HG03521 (cell line): ENCODE results near the gene CPEB4.

Experiments used
- ATAC-seq: cut with Tn5 transposase; IDR thresholded peaks from one replicate; pipeline ENCODE4 v1.9.1; 2021; ENCODE audit warnings: mild to moderate bottlenecking, moderate library complexity; ENCODE audit not compliant: unreplicated experiment

The CPEB4 gene

DNA sequence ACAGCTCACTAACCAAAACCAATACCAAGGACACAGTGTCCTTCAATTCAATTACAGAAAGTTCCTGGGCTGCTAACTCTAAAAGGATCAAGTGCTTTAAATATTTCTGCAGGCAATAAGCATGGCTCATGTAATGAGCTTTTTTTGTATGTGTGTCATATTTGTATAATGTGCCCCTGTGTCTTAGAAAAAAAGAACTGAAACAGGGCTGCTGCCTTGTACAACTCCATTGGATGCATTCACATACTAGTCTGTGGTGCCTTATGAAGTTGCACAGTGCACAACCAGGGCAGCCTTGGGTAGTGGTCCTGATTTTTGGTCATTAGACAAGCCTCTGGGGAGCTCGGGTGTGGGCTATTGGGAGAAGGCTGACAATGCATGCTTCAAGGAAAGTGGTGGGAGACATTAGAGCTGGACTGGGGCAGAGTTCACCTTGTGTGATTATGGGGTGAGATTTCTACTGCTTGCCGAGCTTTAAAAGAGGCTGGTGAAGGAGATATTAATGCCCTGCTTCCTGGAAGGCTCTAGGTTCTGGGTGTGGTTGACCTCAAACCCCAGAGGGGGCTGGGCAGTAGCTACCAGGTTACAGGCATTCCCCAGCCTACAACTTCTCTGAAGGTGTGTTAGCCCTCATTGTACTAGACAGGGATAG is 3.6 kb upstream of the CPEB4 start:
- ATAC-seq = no peak

DNA sequence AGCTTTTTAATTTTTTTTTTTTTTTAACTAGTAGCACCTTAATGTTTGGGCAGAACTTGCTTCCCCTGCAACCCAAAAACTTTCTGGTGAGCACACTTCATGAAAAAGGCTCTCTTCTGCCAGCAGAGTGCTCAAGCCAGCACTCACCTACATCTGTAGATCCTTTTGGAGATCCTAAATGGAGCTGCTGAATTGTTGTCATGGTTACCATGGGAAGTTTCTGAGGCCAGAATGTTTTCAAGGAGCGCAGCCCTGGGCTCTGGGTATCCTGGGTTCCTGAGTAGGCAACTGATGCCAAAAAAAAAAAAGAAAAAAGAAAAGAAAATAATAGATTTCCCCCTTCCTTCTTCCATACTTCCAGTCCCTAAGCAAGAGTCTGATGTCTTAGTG is 3.1 kb upstream of the CPEB4 start:
- ATAC-seq = no peak

DNA sequence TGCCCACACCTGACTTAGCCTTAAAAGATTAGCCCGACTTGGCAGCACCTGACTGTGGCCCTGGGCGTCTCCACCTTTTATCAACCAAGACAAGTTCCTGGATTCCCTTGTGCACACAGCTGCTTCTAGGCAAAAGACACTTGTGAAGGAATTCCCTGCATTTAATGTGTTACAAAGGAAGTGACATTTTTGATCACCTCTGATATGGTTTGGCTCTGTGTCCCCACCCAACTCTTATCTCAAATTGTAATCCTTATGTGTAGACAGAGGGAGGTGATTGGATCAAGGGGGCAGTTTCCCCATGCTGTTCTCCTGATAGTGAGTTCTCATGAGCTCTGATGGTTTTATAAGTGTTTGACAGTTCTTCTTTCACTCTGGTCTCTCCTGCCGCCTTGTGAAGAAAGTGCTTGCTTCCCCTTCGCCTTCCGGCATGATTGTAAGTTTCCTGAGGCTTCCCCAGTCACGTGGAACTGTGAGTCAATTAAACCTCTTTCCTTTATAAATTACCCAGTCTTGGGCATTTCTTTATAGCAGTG is 2.6 kb upstream of the CPEB4 start:
- no peak for ATAC-seq

DNA sequence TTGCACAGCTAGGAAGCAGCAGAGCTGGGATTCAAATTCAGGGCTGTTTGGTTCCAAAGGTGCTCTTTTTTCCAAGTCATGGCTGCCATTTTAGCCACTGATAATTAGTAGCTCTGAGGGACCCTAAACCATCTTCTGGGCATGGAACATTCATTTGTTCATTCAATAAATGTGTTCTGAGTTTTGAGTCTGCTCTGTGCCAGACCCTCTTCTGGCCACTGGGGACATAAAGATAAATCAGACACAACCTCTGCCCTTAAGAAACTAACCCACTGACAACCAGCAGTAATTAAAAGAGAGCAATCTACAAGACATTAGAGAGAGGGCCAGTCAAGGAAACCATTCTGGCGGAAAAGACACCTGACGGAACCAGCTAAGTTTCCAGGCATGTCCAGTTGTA is 2.0 kb upstream of the CPEB4 start:
- ATAC-seq = no peak

DNA sequence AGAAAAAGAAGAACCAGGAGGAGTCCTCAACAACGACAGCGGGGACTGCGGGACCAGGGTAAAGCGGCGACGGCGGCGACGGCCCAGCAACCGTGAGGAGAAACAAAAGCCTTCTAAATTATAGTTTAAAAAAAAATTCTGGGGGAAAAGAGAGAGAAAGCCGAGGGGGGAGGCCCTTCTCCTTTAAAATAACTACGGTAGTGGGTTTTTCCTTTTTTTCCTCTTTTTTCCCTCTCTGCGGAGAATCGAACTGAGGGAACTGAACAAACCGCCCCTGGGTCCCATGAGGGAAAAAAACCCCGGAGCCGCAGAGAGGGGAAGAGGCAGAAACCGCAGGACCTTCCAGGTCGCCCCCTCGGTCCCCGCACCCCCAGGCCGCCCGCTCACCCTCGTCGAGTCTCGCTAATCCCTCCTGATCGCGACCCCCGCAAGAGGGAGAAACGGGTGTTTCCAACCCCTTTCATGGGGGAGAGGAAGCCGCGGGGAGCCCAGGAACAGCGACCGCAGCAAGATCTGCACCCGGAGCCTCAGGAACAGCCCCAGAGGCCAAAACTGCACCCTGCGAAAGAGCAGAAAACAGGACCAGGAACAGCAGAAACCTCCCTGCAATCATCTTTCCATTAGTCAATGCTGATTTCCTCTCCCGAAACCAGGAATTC is 453 bp downstream of the CPEB4 start:
- no peak for ATAC-seq

DNA sequence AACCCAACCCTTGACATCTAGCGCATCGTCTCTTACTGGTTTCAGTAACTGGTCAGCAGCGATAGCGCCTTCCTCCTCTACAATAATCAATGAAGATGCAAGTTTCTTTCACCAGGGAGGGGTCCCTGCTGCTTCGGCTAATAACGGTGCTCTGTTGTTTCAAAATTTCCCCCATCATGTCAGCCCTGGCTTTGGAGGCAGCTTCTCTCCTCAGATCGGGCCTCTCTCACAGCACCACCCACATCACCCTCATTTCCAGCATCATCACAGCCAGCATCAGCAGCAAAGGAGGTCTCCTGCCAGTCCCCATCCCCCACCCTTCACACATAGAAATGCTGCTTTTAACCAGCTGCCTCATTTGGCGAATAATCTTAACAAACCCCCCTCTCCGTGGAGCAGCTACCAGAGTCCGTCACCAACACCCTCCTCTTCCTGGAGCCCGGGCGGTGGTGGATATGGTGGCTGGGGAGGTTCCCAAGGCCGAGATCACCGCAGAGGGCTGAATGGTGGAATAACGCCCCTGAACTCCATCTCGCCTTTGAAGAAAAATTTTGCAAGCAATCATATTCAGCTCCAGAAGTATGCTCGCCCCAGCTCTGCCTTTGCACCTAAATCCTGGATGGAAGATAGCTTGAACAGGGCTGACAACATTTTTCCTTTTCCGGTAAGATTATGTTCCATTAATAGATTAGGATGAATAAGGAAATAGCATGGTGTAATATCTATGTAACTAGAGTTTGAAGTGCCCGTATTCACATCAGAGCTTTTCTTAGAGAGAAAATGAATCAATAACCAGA is 2.2 kb downstream of the CPEB4 start:
- ATAC-seq = no peak

DNA sequence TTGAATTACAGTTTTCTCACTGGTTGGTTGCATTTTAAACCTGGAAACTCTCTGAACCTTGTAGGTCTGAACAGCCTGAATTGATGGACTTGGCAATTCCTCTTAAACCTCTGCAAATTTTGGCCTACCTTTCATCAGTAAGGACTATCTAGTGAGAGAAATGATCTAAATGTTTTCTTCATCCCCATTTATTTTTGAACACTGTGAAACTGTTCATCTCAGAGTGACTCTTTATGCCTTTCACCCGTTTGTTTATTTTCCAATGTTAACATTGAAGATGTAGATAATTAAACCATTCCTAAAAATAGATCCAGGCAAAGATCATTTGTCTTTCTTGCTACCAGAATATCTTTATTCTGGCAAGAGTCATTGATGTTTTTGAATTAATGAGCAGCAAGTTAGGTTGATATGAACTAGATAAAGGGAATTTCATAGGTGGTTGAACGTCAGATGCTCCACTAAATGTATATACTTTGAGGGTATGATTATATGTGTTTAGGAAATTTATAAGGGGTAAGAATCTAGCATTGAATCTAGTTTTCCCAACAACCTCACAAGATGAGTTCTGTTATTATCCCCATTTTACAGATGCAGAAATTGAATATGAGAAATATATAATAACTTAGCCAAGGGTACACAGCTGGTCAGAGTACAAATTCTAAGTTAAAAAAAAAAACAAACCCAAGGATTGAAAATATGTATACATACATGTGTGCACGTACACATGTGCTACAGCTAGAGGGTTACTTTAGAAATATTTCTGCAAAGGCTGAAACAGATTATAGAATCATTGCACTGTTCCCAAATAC is 3.4 kb downstream of the CPEB4 start:
- no peak for ATAC-seq

DNA sequence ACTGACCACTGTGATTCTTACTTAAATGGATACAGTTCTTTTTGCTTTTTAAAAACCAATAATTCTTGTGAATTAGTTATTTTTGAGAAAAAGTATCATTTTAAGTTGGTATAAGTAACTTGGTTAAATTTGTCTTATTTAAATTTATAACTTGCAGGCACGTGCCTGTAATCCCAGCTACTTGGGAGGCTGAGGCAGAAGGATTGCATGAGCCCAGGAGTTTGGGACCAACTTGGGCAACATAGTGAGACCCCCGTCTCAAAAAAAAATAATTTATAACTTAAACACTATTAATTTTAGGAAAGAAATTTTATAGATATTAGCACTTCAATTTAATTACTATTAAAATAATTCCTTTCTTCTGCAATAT is 5.0 kb downstream of the CPEB4 start:
- ATAC-seq = no peak

DNA sequence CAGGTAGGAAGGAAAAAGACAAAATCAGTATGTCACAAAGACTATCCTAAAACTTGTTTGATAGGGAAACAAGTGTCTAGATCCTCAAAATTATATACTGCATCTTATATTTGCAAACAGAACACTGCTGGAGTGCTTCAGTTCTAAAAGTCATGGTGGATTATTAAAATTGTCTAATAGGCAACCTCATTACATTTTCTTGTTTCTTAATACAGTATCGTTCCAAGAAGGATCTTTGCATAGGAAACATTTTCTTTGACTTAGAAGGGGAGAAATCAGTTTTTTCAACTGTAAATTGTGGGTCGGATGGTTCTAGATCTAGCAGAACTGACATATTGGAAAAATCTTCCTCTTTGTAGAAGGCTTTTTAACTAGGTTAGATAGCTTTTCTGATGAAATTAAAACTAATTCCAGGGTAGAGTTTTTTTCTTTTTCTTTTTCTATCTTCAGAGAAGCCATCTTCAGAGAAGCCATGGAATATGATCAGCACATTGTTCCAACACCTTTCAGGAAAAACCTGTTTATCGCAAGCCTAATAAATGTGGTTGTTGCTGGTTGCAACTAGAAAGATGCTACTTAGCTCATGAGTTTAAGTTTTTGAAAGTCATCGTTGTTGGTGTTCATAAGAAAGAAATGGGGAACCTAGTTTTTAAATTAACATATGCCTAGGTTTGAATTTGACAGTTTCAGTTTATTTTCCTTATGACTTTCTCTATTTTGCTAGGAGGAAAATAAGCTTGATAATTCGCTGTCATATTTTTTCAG is 7.4 kb downstream of the CPEB4 start:
- ATAC-seq = no peak

DNA sequence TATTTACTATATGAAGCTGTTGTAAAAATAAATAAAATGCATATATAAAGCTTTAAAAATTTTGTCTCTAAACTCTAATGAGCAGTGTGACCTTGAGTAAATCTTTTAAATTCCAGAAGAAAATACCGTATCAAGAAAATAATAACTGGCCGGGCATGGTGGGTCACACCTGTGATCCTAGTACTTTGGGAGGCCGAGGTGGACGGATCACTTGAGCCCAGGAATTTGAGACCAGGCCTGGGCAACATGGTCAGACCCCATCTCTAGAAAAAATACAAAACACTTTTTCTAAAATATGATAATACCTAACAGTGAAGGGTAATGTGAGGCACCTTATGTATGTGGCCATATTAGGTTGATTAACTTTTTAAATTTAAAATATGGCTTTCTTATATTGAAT is 8.5 kb downstream of the CPEB4 start:
- ATAC-seq = no peak

DNA sequence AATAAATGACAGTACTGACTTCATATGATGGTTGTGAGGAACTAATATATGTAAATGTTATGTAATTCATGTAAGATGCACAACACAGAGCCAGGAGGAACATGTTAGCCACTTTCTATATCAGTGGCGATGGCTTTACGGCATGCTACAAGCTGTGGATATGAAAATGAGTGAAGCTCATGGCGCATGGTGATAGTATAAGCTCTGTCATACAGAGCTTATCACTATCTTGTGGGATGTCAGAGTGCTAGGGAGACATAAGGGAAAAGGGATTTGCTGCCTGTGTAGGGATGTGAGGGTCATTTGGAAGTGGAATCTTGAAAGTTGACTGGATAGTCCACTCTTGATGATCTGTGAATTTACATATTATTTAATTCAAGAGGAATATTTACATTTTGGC is 13.6 kb downstream of the CPEB4 start:
- no peak for ATAC-seq

DNA sequence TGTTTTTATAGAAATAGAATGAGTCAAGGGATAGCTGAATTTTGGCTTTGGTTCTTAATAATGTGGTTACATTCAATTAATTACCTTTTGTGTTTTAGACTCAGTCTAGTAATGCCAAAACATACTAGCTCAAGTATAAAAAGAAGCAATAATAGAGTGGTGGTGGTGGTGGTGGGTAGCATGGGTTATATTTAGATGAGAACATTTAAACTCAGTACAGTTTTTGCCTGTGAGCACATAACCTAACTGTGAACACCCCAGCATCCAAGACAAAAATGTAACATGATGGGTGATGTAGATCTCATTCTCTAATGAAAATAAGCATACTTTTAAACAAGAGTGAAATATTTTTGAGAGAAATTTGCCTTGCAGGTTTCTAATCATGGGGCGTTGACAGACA is 14.2 kb downstream of the CPEB4 start:
- ATAC-seq = no peak

DNA sequence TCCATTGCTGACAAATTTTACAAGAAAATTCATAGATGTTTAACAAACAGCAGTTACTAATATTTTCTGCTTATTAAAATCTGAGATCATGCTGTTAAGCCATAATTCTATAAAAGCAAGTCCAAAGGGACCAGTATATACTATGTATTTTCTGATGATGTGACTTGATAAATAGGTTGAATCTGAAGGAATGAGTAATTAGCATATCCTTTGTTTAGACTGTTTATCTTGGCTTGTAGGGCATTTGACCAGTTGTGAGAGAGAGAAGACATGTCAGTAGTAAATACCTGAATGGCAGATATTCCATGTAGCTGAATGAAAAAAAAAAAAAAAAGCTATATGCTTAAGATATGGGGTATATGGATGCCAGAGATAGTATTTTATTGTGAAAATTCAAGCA is 14.6 kb downstream of the CPEB4 start:
- no peak for ATAC-seq

DNA sequence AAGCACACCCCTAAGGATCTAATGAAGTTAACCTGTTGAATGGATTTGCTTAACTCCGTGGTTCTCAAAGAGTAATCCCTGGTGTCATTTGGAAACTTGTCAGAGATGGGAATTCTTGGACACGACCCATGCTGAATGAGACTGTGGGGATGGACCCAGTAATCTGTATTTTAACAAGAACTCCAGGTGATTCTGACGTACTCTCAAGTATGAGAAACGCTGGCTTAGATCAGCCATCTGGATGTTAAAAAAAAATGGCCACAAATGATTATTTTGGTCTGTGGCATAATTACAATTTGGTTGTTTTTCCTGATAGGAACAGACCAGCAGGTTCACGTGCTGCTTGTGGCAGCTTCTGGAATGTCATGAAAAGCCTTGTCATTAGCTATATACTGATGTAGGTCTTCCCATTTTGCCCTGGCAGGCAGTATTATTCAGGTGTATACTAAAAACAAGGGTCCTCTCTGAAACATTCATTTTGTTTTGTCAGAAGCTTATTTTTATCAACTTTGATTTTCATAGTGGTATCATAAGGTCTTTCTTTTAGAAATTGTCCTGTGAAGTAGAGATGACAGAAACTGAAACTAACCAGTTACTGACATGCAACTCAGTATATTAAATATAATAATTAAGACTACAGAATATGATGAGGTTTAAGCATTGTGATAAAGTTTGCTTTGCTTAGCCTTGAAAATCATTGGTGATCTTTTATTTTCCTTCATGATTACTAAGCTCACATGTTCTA is 15.4 kb downstream of the CPEB4 start:
- no peak for ATAC-seq

DNA sequence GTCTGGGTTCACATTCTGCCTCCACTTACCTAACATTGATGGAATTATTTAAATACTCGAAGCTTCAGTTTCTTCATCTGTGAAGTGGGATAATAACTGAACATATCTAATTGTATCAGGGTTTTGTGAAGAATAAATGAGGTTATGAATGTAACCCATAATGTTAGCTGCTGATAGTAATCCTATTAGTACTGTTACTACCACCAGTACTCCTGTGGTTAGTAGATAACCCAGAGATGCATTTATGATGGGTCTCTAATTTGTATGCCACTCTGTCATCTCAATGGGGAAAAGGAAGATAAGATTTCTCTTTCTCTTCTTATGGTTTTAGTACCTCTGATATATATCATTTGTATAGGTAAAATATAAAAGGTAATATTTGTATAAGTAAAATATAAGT is 16.0 kb downstream of the CPEB4 start:
- no peak for ATAC-seq

DNA sequence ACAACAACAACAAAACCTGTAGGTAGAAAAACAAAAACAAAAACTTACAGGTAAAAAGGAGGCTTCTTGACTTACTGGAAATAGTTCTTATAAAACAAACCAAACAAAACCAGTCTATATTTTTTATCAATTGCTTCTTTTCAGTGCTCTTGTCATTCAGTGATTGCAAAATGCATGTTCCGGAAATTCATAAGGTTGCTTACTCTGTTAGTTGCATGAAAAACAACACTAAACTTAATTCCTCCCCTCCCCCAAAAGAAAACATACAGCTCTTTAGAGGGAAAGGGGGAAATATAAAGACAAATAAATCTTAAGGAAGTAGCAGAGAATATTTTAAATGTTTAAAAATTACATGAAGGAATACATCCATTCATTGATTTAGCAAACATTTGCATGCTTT is 19.1 kb downstream of the CPEB4 start:
- ATAC-seq = no peak

DNA sequence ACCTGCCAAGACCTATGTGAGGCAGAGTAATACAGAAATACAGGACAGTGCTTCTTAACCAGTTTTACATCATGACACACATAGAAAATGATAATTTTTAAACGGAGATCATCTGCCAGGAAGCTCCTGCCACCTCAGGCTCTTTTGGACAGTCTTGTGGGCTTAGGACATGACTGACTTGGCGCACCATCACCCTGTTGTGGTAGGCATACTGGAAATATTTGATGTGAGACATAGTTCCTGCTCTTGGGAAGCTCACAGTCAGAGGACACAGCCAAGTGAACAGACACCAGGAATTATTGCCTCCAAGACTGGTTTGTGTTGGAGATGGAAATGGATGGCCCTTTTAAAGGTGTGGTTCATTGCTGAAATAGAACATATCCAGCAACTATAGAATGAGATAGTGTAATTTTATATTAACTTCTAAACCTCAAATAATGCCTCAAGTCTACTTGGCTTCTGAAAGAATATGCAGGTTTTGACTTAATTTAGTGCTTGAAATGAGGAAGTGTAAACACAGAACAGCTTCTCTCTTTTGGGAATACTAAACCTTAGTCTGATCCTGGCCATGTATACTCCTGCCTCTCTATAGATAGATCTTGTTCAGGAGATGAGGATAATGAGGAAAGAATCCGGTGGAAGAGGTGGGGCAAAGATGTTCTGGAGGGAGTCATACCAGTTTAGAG is 19.7 kb downstream of the CPEB4 start:
- no peak for ATAC-seq

DNA sequence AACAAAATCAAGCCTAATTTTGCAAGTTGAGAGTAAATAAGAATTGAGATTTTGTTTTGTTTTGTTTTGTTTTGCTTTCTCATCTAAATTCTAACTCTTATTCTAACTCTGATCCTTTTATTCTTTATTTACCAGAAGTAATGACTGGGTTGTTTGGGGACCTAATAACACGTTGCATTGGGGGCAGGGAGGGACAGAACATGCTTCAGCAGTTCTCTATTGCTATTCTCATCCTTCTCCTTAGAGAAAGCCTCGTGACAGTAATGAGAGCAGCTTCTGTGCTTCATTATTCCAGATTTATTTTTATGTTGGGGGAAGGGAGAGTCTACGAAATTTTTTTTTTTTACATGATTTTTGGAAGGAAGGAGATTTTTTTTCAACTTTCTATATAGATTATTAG is 21.1 kb downstream of the CPEB4 start:
- no peak for ATAC-seq

DNA sequence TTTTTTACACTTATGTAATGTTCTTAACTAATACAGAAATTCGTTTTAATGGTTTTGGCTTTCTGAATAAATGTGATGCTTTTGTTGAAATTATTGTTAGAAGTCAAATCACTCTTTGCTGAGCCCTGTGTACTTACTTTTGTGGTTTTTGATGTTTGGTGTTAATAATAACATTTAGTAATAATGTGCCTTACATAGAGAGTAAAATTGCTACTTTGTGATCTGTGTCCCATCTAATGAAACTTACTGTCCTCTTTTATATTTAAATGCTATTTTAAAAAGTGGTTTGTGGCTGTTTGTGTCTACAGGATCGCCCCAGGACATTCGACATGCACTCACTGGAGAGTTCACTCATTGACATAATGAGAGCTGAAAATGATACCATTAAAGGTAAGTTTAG is 22.1 kb downstream of the CPEB4 start:
- no peak for ATAC-seq
